HG03025 (cell line): Measurements from ENCODE around the gene ABCG8.

Experiments used
- ATAC-seq: cut with Tn5 transposase; IDR thresholded peaks from one replicate; pipeline ENCODE4 v1.9.1; 2021; ENCODE audit warnings: mild to moderate bottlenecking, moderate library complexity; ENCODE audit not compliant: unreplicated experiment, low FRiP score

Gene ABCG8

GRCh38 chr2:43824951-43825493 is 13.7 kb upstream of the ABCG8 start:
- no peak for ATAC-seq

- ATAC-seq: no peak
Observed at GRCh38 chr2:43825841-43826240, 12.9 kb upstream of the ABCG8 start.

GRCh38 chr2:43826305-43827250 is 12.2 kb upstream of the ABCG8 start:
- ATAC-seq: no peak

- no peak for ATAC-seq
Observed at GRCh38 chr2:43831543-43832294, 7.1 kb upstream of the ABCG8 start.

GRCh38 chr2:43832457-43832856 is 6.3 kb upstream of the ABCG8 start:
- no peak for ATAC-seq

- no peak for ATAC-seq
Observed at GRCh38 chr2:43837033-43837432, 1.7 kb upstream of the ABCG8 start.

- no peak for ATAC-seq
Observed at GRCh38 chr2:43837831-43838559, 776 bp upstream of the ABCG8 start.

- no peak for ATAC-seq
Observed at GRCh38 chr2:43839776-43840564, 1.2 kb downstream of the ABCG8 start.

- no peak for ATAC-seq
Observed at GRCh38 chr2:43840965-43841364, 2.2 kb downstream of the ABCG8 start.

- ATAC-seq: no peak
Observed at GRCh38 chr2:43841949-43842865, 3.4 kb downstream of the ABCG8 start.

- ATAC-seq: no peak
Observed at GRCh38 chr2:43842866-43843226, 4.1 kb downstream of the ABCG8 start.

GRCh38 chr2:43845181-43845580 is 6.4 kb downstream of the ABCG8 start:
- no peak for ATAC-seq

GRCh38 chr2:43846140-43846793 is 7.5 kb downstream of the ABCG8 start:
- no peak for ATAC-seq

- no peak for ATAC-seq
Observed at GRCh38 chr2:43848214-43848613, 9.4 kb downstream of the ABCG8 start.

GRCh38 chr2:43851011-43851980 is 12.5 kb downstream of the ABCG8 start:
- ATAC-seq: no peak

GRCh38 chr2:43852196-43852730 is 13.5 kb downstream of the ABCG8 start:
- ATAC-seq: no peak
